ENCODE data around the gene PRX.
"Not testable (repeated sequence)": the region's sequence is repeated elsewhere in the genome, so short reads cannot be mapped to it uniquely, and the experiment has no call there.

PRX gene

DNA sequence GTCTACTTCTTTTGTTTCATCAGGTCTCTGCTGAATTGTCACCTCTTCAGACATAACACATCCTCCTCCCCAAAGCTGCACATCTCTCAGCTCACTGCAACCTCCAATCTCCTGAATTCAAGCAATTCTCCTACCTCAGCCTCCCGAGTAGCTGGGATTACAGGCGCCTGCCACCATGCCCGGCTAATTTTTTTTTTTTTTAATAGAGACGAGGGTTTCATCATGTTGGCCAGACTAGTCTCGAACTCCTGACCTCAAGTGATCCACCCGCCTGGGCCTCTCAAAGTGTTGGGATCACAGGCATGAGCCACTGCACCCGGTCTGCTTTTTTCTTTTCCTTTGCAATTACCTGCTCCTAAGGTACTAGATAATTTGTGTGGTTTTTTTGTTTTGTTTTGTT, 19.6 kb upstream of the PRX start:
- DNase-seq: not testable (repeated sequence)

DNA sequence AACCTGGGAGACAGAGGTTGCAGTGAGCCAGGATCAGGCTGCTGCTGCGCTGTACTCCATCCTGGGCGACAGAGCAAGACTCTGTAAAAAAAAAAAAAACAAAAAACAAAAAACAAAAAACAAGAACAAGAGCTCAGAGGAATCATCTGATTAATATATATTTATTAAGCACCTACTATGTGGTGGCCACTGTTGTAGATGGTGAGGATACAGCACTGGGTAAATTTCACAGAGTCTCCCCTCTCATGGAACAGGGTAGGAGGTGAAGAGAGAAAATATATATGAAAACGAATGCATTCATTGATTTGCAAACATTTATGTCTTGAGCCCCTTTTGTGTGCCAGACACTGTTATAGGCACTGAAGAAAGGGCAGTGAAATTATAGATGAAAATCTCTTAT, 18.5 kb upstream of the PRX start:
- DNase-seq: no peak

DNA sequence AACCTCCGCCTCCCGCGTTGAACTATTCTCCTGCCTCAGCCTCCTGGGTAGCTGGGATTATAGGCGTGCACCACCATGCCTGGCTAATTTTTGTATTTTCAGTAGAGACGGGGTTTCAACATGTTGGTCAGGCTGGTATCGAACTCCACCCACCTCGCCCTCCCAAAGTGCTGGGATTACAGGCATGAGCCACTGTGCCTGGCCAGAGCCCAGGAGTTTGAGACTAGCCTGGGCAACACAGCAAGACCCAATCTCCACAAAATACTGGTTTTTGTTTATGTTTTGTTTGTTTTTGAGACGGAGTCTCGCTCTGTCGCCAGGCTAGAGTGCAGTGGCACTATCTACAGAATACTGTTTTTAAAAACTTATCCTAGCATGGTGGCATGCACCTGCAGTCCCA, 17.1 kb upstream of the PRX start:
- not testable (repeated sequence) for DNase-seq

DNA sequence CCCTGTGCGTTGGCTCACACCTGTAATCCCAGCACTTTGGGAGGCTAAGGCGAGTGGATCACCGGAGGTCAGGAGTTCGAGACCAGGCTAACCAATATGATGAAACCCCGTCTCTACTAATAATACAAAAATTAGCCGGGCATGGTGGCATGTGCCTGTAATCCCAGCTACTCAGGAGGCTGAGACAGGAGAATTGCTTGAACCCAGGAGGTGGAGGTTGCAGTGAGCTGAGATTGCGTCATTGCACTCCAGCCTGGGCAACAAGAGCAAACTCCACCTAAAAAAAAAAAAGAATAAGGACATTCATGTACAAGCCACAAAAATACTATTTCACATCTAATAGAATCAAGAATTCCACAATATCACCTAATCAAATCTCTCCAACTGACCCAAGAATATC, 15.0 kb upstream of the PRX start:
- not testable (repeated sequence) for DNase-seq

DNA sequence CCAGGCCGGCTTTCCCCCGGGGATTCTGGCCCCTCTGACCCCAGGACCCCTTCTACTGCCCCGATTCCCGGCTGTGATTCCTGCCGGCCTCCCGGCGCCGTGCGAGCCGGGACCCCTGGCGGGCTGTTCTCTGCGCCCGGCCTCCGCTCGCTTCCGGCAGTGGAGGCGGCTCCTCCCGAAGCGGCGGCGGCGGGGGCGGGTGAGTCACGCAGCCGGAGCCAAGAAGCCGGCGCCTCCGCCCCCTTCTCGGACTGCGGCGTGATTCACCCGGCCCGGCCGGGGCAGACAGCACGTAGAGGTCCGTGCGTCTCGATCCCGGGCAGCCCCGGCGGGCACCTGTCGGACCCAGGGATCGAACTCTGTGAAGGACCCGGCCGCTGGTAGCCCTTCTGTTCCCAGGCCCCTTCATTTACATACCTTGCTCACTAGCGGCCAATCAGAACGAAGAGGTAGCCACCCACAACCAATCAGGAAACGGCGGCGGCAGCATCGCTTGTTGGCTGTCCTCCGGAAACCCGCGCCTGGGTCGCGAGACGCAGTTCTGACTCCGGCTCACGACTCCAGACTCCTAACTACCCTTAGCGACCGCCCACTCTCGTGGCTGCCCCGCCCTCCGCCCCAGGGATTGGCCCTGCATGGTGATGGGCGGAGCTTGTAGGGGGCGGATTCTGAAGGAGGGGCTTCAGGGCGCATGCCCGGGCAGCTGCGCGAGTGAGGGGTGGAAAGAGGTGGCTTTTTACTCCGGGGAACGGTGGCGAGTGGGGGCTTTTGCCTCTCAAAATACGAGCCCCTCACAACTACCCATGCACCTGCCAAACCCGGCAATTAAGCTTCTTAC, 12.5 kb upstream of the PRX start, which contains the start of gene SERTAD1:
TSS of gene SERTAD1 (minus strand) at position 543 of the 838 bp plus-strand sequence. CDS start 2,446 bp downstream, outside the sequence.
- peak; percentile 98 for DNase-seq

DNA sequence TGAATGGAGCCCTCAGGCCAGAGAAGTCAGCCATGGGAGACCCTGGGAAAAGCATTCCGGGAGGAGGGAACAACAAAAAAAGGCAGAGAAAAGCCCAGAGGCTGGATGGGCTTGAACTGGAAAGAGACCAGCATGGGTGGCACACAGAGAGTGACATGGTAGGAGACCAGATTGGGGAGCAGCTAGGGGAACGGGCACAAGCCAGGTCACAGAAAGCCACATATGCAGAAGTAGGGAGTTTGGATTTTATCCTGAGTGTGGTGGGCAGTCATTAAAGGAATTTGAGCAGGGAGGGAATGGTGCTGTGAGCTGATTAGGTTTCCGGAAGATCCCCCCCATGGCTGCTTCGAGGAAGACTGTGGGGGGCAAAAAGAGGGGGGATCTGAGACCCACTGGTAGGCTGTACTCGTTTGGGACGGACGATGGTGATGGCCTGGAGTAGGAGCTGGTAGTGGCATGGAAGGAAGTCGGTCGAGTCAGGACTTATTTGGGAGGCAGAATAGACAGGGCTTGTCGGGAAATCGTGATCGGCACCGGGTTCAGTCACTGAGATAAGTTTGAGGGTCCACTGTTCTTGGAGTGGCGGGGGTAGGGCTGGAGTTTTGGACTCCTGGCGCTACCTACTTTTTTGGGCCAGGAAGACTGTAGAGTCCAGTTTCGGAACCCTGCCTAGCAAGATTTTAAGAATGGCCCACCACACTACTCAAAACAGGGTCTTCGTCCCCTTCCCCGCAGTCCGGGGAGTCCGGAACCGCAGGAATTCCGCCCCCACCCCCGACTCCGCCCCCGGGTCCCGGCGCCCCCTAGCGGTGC, 11.7 kb upstream of the PRX start:
- DNase-seq: no peak

DNA sequence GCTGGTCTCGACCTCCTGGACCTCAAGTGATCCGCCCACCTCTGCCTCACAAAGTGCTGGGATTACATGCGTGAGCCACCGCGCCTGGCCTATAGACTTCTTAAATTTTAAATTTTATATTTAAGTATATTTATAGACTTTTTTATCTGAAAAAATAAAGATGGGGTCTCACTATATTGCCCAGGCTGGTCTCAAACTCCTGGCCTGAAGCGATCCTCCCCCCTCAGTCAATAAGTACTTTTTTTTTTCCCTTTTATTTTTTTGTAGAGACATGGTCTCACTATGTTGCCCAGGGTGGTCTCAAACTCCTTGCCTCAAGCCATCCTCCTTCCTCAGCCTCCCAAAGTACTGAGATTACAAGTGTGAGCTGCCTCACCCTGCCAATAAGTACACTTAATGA, 10.8 kb upstream of the PRX start:
- DNase-seq: no peak

DNA sequence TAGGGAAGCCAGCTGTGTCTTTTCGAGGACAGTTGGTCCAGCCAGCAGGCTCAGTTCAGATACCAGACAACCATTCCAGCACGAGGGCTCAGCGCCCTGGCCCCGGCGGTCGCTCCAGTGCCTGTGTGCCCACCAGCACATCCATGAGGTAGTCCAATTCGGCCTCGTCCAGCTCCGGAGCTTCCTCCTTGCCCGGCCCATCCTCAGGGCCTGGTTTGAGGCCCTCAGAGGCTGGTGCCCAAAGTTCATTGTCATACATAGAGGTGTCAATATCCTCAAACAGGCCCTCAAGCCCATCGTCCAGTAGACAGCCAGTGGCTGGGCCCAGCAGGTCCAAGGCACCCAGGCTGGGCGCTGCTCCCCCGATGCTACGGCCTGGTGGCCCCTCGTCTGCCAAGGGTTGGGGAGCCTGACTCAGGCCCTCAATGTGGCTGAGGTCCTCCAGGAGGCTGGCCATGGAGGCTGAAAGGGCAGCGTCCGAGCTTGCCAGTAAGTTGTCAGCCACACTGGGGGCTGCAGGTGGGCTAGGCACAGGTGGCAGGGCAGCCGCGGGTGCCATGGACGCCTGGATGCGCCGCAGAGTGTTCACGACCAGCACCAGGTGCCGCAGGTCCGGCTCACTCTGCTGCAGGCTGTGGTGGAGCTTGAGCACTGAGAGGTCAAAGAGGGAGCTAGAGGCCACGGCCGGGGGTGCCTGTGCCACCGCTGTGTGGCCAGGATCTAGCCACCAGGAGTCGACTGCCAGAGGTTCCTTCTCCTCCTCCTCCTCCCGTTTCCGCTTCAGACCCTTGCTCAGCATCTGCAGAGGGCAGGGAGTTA, 9.8 kb upstream of the PRX start:
- no peak for DNase-seq

DNA sequence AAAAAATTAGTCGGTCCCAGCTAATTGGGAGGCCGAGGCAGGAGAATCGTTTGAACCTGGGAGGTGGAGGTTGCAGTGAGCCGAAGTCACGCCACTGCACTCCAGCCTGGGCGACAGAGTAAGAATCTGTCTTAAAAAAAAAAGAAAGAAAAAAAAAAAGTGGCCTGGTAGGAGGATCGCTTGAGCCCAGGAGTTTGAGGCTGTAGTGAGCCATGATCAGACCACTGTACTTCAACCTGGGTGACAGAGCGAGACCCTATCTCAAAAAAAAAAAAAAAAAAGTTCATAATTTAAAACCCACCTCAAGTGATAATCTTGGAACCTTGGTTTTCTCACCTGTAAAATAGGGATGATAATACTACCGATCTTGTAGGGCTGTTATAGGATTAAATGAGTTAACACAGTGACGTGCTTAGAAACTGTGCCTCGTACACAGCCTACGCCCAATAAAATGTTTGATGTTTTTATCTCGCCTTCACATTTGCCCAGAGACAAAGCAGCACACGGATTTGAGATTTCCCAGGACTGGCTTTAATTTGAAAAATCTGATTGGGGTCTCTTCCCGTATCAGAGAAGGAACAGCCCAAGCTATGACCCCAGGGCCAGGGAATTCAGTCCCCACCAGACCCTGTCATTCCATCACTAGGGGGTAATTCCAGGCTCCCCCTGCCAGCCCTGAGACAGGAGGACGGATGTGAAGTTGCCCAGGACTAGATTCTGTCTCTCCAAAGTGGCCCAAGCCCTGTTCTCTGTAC, 9.0 kb upstream of the PRX start:
- DNase-seq: no peak

DNA sequence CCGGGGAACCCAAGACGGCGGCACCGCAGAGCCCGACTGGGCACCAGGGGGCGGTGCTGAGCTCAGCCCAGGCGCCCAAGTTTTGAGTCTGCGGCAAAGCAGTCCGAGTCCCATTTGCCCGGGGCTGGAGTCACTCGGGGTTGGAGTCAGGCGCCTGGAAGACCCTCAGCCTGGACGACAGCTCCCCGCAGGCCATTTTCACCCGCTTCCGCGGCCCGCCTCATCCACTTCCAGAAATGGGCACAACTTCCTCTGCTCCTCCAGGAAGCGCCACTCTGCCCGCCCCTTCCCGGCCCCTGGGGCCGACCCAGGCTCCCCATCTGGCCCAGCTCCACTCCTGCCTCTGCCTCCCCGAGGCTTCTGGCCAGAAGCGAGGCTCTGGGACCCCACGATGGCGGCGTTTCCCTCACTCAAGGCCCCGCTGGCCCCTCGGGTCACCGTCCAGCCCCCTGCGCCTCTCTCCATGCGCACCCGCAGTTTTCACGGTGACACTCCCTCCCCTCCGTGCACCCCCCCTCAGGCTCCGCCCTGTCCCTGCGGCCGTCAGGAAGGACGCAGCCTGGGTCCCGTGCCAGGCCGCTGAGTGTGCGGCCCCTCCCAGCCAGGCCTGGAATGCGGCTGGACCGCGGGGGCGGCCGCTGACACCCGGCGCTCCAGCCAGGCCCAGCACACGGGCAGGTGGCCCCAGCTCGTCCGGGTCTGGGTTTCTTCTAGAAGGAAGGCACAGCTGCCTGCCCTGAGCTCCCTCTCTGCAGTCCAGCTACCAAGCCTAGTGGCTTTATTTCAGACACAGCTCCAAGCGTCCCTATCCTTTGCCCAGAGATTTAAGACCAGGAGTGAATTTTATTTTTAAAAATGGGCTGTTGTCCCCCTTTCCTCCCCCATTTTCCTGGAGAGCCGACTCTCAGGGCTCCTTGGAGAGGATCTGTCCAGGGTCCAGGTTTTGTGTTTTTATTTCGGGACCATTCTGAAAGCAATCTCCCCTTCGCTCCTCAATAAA, 7.9 kb upstream of the PRX start:
- peak; percentile 69 for DNase-seq

DNA sequence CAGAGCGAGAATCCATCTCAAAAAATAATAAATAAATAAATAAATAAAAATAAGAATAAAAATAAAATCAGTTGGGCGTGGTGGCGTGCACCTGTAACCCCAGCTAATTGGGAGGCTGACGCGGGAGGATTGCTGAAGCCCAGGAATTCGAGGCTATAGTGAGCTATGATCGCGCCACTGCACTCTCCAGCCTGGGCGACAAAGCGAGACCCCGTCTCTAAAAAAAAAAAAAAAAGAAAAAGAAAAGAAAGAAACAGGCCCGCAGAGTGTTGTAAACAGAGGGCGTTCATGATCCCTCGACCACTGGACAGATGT, 7.2 kb upstream of the PRX start:
- DNase-seq: no peak

DNA sequence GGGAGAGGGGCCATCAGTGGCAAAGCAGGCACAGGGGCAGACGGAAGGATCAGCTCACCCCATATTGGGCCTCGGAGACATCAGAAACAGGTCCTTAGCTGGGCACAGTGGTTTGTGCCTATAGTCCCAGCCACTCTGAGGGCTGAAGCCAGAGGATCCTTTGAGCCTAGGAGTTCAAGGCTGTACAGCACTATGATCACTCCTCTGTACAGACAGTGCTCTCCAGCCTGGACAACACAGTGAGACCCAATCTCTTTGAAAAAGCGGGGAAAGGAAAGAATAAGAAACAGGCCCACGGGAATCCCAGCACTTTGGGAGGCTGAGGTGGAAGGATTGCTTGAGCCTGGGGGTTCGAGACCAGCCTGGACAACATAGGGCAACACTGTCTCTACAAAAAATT, 6.6 kb upstream of the PRX start:
- no peak for DNase-seq

DNA sequence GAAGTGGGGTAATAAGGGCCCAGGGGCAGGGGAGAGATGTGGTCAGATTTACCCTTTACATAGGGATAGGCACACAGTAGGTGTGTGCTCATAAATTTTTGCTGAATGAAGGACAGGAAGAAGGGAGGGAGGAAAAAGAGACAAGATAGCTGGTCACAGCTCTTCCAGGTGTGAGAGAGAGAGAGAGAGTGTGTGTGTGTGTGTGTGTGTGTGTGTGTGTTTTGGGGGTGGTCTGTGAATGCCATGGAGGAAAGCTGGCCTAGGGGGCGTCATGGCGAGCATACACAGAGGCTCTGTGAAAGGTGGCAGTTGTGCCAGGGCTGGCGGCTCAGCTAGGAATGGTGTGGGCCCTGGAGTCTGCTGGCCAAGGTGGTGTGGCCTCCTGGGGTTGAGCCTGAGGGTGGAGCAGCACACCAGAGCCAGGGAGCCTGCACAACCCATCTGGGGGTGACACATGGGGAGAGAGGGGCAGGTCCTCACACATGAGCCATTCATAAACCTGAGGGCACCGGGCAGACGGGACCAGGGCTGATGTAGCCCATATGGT, 6.0 kb upstream of the PRX start:
- no peak for DNase-seq

DNA sequence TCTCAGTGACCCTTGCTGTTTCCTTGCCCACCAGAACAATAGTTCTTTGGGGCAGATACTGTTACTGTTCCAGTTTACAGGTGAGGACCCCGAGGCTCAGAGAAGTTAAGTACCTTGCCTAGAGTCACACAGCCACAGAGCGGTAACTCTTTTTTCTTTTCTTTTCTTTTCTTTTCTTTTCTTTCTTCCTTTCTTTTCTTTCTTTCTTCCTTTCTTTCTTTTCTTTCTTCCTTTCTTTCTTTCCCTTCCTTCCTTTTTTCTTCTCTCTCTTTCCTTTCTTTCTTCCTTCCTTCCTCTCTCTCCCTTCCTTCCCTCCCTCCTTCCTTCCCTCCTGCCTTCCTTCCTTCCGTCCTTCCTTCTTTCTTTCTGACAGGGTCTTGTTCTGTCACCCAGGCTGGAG, 4.9 kb upstream of the PRX start:
- no peak for DNase-seq

DNA sequence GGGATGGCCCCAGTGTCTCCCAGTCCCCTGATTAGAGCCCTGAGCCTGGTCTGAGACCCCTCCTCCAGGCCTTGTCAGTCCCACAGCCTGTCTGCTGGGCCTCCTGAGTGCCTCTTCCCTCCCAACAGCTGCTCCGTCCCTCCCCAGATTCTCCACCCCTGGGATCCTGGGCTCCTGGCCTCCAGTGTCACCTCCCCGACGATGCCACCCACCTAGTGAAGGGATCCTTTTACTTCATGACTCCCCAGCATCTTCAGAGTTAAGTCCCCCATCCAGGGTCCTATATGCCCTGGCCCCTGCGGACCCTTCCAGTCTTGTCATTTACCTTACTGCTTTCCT, 4.4 kb upstream of the PRX start:
- no peak for DNase-seq

DNA sequence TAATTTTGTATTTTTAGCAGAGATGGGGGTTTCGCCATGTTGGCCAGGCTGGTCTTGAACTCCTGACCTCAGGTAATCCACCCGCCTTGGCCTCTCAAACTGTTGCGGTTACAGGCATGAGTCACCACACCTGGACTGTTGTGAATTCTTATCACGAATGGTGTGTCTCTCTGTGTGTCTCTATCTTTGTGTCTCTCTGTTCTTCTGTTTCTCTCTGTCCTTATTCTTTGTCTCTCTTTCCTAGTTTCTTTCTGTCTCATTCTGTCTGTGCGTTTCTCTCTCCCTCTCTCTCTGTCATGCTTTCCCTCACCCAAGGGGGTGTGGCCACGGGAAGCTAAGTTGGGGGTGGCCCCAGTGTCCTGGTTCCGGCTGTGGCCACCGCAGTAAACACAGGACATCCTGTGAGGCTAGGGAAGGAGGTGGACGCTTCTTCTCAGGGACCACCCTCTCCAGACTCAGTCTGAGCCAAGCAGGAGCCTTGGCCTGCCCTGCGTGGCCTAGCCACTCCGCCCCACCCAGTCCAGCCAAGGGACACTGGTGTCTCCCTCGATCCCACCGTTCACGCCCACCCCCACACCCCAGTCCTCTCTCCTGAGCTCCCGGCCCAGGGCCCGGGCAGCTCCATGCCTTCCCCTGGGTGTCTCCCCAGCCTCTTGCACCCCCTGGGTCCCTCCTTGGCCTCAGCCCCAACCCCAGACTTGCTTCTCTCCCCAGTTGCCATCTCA, 3.9 kb upstream of the PRX start:
- DNase-seq: no peak

DNA sequence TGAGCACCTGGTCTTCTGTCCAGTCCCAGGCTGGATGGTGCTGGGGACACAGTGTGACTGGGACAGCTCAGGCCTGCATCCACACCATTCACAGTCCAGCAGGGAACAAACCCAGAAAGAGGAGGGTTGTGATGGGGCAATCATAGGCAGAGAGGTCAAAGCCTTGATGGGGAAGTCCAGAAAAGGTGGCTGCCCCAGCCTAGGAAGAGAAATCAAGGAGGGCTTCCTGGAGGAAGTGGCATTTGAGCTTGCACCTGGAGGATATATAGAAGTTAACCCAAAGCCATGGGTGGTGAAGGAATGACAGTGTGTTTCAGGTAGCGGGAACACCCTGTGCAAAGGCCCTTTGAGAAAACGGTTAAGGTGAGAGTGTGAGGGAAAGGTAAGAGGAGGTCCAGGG, 2.6 kb upstream of the PRX start:
- no peak for DNase-seq

DNA sequence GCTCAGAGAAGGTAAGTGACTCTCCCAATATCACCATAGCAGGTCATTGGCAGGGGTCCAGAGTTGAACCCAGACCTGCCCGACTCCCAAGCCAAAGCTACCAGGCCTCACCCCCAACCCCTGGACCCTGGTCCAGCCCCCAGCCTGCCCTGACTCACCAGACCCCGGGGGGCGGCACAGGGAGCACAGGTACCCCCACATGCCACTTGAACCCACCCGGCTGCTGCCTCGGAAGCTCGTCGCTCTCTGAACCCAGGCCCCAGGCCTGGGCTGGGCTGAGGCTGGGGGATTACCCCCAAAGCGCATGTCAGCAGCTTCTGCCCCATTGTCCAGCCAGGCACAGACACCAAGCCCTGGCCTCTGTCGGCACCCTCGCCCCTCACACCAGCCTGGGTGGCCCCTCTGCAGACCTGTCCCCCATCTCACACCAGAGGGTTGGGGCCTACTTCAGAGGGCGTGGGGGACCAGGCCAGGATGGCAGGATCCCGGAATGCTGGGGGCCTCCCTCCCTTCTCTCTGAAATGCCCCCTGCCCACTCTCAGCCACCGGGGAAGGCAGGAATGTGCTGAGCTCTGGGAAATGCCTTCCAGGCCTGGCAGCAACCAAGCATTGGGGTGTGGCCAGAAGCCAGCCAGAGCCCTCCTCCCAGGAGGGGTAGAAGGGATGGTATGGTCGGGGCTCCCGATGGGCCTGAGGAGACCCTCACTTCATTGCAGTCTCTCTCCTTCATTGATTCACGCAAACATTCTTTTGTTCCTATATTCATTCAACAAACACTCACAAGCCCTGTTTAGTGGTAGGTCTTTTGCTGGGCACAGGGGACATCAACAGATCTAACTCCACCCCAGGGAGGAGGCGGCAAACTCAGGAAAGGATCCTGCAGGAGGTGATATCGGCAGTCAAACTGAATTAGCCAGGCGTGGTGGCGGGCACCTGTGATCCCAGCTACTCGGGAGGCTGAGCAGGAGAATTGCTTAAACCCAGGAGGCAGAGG, 1.7 kb upstream of the PRX start:
- DNase-seq: no peak

DNA sequence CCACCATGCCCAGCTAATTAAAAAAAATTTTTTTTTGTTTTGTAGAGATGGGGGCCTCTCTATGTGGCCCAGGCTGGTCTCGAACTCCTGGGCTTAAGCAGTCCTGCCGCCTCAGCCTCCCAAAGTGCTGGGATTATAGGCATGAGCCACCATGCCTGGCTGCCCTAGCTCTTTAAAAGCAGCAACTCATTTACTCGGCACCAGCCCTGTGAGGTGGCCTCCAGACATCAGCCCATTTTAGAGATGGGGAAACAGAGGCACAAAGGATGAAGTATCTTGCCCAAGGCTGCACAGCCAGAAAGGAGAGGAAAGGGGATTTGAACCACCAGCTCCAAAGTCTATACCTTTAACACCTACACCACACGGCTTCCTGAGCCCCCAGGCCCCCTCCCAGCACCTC, 312 bp downstream of the PRX start:
- no peak for DNase-seq
